ENCODE measurements around the gene CASP8. TPM values are rescaled to one million over a fixed set of nuclear protein-coding genes. Genes with fewer than 3 reads are reported as not detected.
A peak's percentile ranks its signal among the peaks of the same experiment; 100 is the strongest.

Gene CASP8
- total and polyA plus RNA-seq, 2 of the 13 experiments (the other 11 are each of a cell fraction or from before 2014, with no cell fraction given) = 25.0 to 52.8 TPM

DNA sequence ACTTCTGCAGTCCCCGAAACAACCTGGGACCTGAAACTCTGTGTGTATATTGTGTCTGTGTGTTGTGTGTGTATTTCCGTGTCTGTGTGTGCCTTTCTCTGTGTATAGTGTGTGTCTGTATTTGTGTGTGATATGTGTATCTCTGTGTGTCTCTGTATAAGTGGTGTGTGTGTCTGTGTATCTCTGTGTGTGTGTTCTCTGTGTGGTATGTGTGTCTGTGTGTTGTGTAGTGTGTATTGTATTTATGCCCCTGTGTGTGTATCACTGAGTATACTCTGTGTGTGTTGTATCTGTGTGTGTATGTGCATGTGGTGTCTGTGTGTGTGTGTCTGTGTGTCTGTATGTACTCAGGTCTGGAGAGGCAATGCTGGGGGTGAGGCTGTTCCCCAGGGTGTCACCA lies 11.6 kb downstream of the CASP8 start:
- Histone ChIP-seq H3K9me3 (ENCODE audit: low read length) (no peaks in the 10 kb centered on the region), H3K27ac (ENCODE audit: extremely low read length, insufficient read depth, low read length) (no peak overlapping the region), H2AFZ (ENCODE audit: low read length) (no peak overlapping the region), H3K27me3 (ENCODE audit: control insufficient read depth in 1 of 2, insufficient read depth in 2 of 2, low read length in 2 of 2) (no peaks in the 10 kb centered on the region), H3K4me3 (replicated peaks in 1 of 3; ENCODE audit: insufficient read depth in 1 of 3, low read depth in 2 of 3, low read length in 3 of 3) (no peak overlapping the region), H3K4me1 (ENCODE audit: insufficient read depth, low read length) (peaks cover 12% of the 10 kb centered on the region; the same call in 1 of the 2 replicates), H3K79me2 (ENCODE audit: insufficient read depth, low read length) (no peaks in the 10 kb centered on the region), H3K9ac (ENCODE audit: insufficient read depth, low read depth, low read length) (no peak overlapping the region), H3K36me3 (replicated peaks in 1 of 2; ENCODE audit: control insufficient read depth in 1 of 2, insufficient read depth in 2 of 2, low read length in 2 of 2) (peaks cover 25 to 63% of the 10 kb centered on the region in 2 experiments), H4K20me1 (ENCODE audit: insufficient read depth, low read length) (no peaks in the 10 kb centered on the region), H3K4me2 (ENCODE audit: low read depth, low read length) (no peak overlapping the region)
- ATAC-seq (no peak), DNase-seq (ENCODE audit: low spot score) (no peak), FAIRE-seq (no peak)
- ChIA-PET CTCF (ENCODE audit: low intra/inter-chr PET ratio, low total read pairs) (no interaction called here), POLR2A (no interaction called here)
- intact Hi-C loops (cut with micrococcal nuclease; ENCODE audit: unreplicated experiment) (no loop called here), in situ Hi-C loops (cut with HindIII; ENCODE audit: extremely low pct_ligation_motif_present, low pct_unique_long_range_greater_than_20kb) (no loop called here)
- 94% methylated on average over 2 of the region's 2 CpGs for WGBS (ENCODE audit: low lambda C conversion rate)
- no TSS peak for BruUV-seq (replicated peaks)
- TF ChIP-seq ZC3H13 (CRISPR knock-in tag; IDR thresholded peaks at IDR 0.05) = no peak
- TF ChIP-seq WIZ (CRISPR knock-in tag; IDR thresholded peaks at IDR 0.05) = no peak
- TF ChIP-seq, protein P1, sequence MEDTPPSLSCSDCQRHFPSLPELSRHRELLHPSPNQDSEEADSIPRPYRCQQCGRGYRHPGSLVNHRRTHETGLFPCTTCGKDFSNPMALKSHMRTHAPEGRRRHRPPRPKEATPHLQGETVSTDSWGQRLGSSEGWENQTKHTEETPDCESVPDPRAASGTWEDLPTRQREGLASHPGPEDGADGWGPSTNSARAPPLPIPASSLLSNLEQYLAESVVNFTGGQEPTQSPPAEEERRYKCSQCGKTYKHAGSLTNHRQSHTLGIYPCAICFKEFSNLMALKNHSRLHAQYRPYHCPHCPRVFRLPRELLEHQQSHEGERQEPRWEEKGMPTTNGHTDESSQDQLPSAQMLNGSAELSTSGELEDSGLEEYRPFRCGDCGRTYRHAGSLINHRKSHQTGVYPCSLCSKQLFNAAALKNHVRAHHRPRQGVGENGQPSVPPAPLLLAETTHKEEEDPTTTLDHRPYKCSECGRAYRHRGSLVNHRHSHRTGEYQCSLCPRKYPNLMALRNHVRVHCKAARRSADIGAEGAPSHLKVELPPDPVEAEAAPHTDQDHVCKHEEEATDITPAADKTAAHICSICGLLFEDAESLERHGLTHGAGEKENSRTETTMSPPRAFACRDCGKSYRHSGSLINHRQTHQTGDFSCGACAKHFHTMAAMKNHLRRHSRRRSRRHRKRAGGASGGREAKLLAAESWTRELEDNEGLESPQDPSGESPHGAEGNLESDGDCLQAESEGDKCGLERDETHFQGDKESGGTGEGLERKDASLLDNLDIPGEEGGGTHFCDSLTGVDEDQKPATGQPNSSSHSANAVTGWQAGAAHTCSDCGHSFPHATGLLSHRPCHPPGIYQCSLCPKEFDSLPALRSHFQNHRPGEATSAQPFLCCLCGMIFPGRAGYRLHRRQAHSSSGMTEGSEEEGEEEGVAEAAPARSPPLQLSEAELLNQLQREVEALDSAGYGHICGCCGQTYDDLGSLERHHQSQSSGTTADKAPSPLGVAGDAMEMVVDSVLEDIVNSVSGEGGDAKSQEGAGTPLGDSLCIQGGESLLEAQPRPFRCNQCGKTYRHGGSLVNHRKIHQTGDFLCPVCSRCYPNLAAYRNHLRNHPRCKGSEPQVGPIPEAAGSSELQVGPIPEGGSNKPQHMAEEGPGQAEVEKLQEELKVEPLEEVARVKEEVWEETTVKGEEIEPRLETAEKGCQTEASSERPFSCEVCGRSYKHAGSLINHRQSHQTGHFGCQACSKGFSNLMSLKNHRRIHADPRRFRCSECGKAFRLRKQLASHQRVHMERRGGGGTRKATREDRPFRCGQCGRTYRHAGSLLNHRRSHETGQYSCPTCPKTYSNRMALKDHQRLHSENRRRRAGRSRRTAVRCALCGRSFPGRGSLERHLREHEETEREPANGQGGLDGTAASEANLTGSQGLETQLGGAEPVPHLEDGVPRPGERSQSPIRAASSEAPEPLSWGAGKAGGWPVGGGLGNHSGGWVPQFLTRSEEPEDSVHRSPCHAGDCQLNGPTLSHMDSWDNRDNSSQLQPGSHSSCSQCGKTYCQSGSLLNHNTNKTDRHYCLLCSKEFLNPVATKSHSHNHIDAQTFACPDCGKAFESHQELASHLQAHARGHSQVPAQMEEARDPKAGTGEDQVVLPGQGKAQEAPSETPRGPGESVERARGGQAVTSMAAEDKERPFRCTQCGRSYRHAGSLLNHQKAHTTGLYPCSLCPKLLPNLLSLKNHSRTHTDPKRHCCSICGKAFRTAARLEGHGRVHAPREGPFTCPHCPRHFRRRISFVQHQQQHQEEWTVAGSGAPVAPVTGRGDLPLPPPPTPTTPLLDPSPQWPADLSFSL (CRISPR knock-in tag; IDR thresholded peaks at IDR 0.05) = no peak
- TF ChIP-seq FOXK2 (IDR thresholded peaks at IDR 0.05) = 0 out of 2 replicates have a peak, but pooled peaks have one; percentile 20
- TF ChIP-seq, protein P2, sequence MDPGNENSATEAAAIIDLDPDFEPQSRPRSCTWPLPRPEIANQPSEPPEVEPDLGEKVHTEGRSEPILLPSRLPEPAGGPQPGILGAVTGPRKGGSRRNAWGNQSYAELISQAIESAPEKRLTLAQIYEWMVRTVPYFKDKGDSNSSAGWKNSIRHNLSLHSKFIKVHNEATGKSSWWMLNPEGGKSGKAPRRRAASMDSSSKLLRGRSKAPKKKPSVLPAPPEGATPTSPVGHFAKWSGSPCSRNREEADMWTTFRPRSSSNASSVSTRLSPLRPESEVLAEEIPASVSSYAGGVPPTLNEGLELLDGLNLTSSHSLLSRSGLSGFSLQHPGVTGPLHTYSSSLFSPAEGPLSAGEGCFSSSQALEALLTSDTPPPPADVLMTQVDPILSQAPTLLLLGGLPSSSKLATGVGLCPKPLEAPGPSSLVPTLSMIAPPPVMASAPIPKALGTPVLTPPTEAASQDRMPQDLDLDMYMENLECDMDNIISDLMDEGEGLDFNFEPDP (CRISPR knock-in tag; conservative IDR thresholded peaks at IDR 0.05) = no peak
- TF ChIP-seq, protein P3, sequence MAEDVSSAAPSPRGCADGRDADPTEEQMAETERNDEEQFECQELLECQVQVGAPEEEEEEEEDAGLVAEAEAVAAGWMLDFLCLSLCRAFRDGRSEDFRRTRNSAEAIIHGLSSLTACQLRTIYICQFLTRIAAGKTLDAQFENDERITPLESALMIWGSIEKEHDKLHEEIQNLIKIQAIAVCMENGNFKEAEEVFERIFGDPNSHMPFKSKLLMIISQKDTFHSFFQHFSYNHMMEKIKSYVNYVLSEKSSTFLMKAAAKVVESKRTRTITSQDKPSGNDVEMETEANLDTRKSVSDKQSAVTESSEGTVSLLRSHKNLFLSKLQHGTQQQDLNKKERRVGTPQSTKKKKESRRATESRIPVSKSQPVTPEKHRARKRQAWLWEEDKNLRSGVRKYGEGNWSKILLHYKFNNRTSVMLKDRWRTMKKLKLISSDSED (CRISPR knock-in tag; IDR thresholded peaks at IDR 0.05) = no peak
- TF ChIP-seq, protein P4, sequence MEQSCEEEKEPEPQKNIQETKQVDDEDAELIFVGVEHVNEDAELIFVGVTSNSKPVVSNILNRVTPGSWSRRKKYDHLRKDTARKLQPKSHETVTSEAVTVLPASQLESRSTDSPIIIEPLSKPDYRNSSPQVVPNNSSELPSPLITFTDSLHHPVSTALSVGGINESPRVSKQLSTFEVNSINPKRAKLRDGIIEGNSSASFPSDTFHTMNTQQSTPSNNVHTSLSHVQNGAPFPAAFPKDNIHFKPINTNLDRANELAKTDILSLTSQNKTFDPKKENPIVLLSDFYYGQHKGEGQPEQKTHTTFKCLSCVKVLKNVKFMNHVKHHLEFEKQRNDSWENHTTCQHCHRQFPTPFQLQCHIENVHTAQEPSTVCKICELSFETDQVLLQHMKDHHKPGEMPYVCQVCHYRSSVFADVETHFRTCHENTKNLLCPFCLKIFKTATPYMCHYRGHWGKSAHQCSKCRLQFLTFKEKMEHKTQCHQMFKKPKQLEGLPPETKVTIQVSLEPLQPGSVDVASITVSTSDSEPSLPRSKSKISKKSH (CRISPR knock-in tag; IDR thresholded peaks at IDR 0.05; ENCODE audit: borderline replicate concordance) = no peak
- TF ChIP-seq, protein P5, sequence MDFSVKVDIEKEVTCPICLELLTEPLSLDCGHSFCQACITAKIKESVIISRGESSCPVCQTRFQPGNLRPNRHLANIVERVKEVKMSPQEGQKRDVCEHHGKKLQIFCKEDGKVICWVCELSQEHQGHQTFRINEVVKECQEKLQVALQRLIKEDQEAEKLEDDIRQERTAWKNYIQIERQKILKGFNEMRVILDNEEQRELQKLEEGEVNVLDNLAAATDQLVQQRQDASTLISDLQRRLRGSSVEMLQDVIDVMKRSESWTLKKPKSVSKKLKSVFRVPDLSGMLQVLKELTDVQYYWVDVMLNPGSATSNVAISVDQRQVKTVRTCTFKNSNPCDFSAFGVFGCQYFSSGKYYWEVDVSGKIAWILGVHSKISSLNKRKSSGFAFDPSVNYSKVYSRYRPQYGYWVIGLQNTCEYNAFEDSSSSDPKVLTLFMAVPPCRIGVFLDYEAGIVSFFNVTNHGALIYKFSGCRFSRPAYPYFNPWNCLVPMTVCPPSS (IDR thresholded peaks at IDR 0.05) = peak; percentile 83; the same call in 1 of the 2 replicates
- TF ChIP-seq, protein P6, sequence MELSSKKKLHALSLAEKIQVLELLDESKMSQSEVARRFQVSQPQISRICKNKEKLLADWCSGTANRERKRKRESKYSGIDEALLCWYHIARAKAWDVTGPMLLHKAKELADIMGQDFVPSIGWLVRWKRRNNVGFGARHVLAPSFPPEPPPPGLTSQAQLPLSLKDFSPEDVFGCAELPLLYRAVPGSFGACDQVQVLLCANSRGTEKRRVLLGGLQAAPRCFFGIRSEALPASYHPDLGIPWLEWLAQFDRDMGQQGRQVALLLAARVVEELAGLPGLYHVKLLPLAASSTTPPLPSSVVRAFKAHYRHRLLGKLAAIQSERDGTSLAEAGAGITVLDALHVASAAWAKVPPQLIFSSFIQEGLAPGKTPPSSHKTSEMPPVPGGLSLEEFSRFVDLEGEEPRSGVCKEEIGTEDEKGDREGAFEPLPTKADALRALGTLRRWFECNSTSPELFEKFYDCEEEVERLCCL (CRISPR knock-in tag; IDR thresholded peaks at IDR 0.05; ENCODE audit: borderline replicate concordance) = no peak
- TF ChIP-seq ZNF207 (IDR thresholded peaks at IDR 0.05; ENCODE audit: borderline replicate concordance) = 0 out of 2 replicates have a peak, but pooled peaks have one; percentile 28
- TF ChIP-seq JUNB (CRISPR knock-in tag; IDR thresholded peaks at IDR 0.05; ENCODE audit: borderline replicate concordance) = no peak

Data from HepG2 (cell line).